Measurements from ENCODE around the gene GRPEL1. TPM values are rescaled to one million over a fixed set of nuclear protein-coding genes. Genes with fewer than 3 reads are reported as not detected.
"Not testable (repeated sequence)": the region's sequence is repeated elsewhere in the genome, so short reads cannot be mapped to it uniquely, and the experiment has no call there.

GRPEL1 gene
- total RNA-seq, 1 experiment from 2014 or later = 24.5 TPM

DNA sequence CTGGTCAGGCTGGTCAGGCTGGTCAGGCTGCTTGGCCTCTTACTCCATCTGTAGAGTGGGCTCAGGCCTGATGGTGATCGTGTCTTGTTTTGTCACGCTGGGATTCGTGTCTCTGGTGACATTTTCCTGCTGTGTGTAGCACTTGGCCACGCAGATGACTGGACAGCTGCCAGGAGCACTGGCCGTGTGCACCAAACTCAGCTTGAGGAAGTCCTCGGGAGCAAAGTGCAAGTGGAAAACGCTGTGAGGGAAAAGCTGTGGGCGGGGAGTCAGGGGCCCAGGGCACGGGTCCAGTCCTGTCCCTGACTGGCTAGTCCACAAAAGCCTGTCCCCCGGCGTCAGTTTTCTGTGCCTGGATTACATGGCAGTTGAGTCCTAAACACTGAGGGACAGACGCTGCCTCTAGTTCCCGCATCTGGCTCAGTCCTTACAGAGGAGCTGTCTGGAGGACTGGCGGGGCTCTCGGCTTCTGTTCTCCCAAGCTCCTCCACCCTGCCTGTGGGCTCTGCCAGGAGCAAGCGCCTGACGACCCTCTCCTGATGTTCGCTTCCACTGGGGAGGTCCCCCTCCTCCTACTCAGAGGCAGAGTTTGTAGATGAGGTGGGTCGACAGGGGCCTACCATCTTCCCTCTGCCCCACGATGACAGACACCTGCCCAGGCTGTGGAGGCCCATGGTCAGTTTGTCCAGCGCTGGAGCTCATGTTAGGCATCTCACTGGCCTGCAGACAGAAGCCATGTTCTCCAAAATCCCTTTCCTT lies 35.9 kb upstream of the GRPEL1 start:
- Histone ChIP-seq H3K4me3 (no peak overlapping the region), H3K36me3 (no peaks in the 10 kb centered on the region), H3K4me1 (replicated peaks) (peaks cover 12% of the 10 kb centered on the region), H3K27me3 (replicated peaks) (no peaks in the 10 kb centered on the region), H3K27ac (no peak overlapping the region), H3K9me3 (replicated peaks) (no peaks in the 10 kb centered on the region)
- peak in 1 of 2 experiments; percentile 10 for DNase-seq (ENCODE audit: low read depth in 1 of 2, low spot score in 2 of 2)

DNA sequence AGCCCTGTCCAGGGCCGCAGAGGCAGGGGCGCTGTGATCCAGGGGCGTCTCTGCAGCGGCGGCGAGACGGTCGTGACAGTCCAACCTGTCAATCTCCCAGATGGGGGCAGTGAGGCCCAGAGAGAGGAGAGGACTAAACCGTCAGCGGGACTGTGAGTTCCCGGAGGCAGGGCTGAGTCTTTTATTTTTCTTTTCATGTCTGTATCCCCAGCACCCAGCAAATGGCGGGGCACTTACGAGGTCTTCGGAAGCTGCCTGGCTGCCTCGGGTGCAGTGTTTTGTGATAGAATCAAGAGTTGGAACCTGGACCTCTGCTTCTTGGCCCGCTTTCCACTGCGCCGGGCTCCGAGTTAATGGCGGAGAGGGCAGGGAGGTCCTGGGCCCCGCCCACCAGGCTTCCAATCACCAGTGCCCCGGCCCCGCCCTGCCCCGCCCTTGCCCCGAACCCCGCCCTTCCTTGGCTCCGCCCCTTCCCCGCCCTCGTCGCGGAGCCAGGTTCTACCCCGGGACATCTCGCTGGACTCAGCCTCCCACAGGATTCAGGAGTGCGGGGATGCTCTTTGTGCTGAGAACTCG lies 35.3 kb upstream of the GRPEL1 start:
- peak; percentile 58 to 69 for DNase-seq (ENCODE audit: low read depth in 1 of 2, low spot score in 2 of 2)
- H3K4me3 ChIP-seq = peak overlapping the region; percentile 48
- no peak overlapping the region for H3K27ac ChIP-seq
- no peaks in the 10 kb centered on the region for H3K9me3 ChIP-seq (replicated peaks)
- peaks cover 12% of the 10 kb centered on the region for H3K4me1 ChIP-seq (replicated peaks)
- no peaks in the 10 kb centered on the region for H3K27me3 ChIP-seq (replicated peaks)
- H3K36me3 ChIP-seq = no peaks in the 10 kb centered on the region

DNA sequence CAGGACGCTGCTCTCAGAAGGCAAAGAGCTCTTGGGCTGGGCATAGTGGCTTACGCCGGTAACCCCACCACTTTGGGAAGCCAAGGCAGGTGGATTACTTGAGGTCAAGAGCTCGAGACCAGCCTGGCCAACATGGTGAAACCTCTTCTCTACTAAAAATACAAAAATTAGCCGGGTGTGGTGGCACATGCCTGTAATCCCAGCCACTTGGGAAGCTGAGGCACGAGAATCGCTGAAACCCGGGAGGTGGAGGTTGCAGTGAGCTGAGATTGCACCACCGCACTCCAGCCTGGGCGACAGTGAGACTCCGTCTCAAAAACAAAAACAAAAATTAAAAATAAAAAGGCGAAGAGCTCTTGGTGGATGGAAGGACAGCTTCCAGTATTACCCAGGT lies 34.6 kb upstream of the GRPEL1 start:
- not testable (repeated sequence) for DNase-seq (ENCODE audit: low read depth in 1 of 2, low spot score in 2 of 2)

DNA sequence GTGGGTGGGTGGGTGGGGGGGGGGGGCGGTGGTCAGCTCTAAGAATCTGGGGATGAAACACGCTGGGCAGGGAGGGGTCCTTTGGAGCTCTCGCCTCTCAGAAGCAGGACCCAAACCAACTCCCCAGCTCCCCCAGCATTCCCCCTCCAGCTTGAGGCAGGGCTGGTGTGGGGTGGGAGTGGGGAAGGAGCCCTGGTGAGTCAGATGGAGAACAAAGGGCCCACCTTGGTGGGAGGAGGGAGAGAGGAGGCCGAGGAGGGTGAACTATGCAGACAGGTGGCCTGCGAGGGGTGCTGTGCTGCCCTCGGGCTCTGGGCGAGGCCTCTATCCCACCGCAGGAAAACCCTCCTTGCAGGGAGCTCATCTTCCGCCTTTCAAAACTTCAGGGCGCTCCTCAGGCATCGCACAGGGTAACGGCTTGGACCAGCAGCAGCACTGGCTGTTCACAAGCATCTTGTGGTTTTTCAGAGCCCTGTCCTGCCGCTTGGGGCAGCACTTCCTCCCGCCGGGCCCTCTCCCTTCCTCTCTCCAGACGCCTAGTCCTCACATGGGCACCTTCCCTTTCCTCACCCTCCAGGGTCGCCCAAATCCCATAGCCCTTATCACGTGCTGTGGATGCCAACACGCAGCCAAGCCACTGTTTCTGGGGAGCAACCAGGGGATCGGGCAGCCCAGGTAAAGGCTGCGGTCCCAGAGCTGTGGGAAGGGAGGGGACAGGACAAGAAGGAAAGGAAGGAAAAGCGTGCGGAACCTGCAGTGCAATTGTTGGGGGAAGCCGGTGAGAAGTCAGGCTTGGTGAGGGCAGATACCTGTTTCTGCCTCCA lies 34.0 kb upstream of the GRPEL1 start:
- no peak overlapping the region for H3K27ac ChIP-seq
- H3K27me3 ChIP-seq (replicated peaks) = no peaks in the 10 kb centered on the region
- no peak overlapping the region for H3K4me3 ChIP-seq
- no peaks in the 10 kb centered on the region for H3K36me3 ChIP-seq
- no peaks in the 10 kb centered on the region for H3K9me3 ChIP-seq (replicated peaks)
- H3K4me1 ChIP-seq (replicated peaks) = peaks cover 12% of the 10 kb centered on the region
- peak; percentile 23 to 47 for DNase-seq (ENCODE audit: low read depth in 1 of 2, low spot score in 2 of 2)

More for the DNA sequence above, 34.6 kb upstream of the GRPEL1 start:
- H3K4me1 ChIP-seq (replicated peaks) = peaks cover 12% of the 10 kb centered on the region
- H3K4me3 ChIP-seq = peak overlapping the region; percentile 48
- not testable (repeated sequence) for H3K27me3 ChIP-seq (replicated peaks); H3K27ac ChIP-seq; H3K9me3 ChIP-seq (replicated peaks); H3K36me3 ChIP-seq

DNA sequence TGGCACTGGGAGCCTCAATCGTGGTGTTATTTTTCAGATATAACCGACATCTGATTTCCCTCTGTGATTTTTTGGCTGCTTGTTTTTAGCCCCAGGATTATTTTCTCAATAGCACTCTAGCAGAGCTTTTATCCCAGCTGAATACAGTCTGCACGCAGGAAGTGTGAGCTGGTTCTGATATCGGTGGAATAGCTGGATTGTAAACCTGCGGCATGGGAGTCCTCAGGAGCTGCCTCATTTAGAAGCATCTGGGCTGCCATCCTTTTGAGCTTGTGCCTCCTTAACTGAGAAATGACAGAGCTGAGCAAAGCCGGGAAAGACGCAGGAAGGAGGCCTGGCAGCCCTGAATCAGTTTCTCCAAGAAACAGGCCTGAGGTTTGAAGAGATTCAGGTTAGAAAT lies 28.4 kb upstream of the GRPEL1 start:
- no peaks in the 10 kb centered on the region for H3K27me3 ChIP-seq (replicated peaks)
- H3K27ac ChIP-seq = no peak overlapping the region
- H3K4me3 ChIP-seq = no peak overlapping the region
- DNase-seq (ENCODE audit: low read depth in 1 of 2, low spot score in 2 of 2) = no peak
- no peaks in the 10 kb centered on the region for H3K36me3 ChIP-seq
- H3K4me1 ChIP-seq (replicated peaks) = no peaks in the 10 kb centered on the region
- no peaks in the 10 kb centered on the region for H3K9me3 ChIP-seq (replicated peaks)

DNA sequence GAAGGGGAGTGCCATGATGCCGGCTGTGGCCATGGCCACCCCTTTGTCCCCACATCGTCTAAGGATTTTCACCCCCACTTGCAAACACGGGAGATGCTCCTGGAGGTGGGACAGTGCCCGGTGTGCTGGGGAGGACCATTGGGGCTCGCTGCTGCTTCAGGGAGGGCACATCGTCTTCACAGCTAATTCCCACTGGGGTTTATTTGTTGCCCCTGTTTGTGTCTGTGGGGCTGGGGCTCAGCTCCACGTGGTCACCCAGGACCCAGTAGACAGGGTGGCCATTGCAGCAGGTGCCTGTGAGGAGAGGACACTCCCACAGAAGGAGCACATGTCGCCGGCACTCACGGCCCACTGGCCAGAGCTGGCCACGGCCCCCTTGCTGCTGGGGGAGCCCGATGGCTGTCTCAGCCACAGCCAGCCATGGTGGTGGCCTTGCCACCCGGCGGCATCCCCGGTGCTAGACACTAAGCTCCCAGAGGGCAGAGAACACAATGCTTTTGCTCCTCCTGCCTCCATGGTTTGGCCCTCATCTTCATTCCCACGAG lies 27.8 kb upstream of the GRPEL1 start:
- Histone ChIP-seq H3K9me3 (replicated peaks) (no peaks in the 10 kb centered on the region), H3K4me3 (no peak overlapping the region), H3K27ac (no peak overlapping the region), H3K27me3 (replicated peaks) (no peaks in the 10 kb centered on the region), H3K36me3 (no peaks in the 10 kb centered on the region), H3K4me1 (replicated peaks) (no peaks in the 10 kb centered on the region)
- DNase-seq (ENCODE audit: low read depth in 1 of 2, low spot score in 2 of 2) = no peak

DNA sequence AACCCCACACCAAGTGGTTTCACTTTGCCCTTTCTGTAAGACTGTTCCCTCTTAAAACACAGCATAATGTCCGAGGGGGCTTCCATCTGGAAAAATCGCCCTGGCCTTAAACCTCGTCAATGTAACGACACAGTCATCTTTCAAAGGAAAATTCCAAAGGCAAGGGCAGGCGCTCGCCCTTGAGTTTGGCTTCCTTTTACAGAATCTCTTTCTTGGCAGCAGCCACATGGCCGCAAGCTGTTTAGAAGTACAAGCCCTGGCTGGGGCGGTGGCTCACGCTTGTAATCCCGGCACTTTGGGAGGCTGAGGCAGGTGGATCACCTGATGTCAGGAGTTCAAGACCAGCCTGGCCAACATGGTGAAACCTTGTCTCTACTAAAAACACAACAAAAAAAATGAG lies 27.1 kb upstream of the GRPEL1 start:
- Histone ChIP-seq H3K4me1 (replicated peaks) (no peaks in the 10 kb centered on the region), H3K27me3 (replicated peaks) (no peaks in the 10 kb centered on the region), H3K36me3 (no peaks in the 10 kb centered on the region), H3K4me3 (no peak overlapping the region), H3K27ac (no peak overlapping the region), H3K9me3 (replicated peaks) (no peaks in the 10 kb centered on the region)
- no peak for DNase-seq (ENCODE audit: low read depth in 1 of 2, low spot score in 2 of 2)

DNA sequence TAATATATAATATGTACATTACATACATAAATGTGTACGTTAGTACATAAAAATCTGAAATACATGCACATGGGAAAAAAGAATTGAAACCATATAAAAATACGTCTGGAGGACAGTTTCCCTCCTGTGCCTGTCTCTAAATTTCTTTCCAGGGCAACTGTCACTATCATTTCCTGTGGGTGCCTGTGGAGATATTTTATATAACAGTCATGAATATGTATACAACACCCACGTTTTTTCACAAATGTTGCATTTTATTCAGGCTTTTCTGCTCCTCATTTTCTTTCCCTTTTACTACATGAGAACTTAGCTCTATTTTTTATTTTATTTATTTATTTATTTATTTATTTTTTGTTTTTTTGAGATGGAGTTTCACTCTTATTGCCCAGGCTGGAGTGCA lies 24.2 kb upstream of the GRPEL1 start:
- Histone ChIP-seq H3K4me1 (replicated peaks) (no peaks in the 10 kb centered on the region), H3K36me3 (no peaks in the 10 kb centered on the region), H3K4me3 (no peak overlapping the region), H3K27me3 (replicated peaks) (no peaks in the 10 kb centered on the region; the same call in 1 of the 2 replicates), H3K27ac (no peak overlapping the region), H3K9me3 (replicated peaks) (no peaks in the 10 kb centered on the region)
- no peak for DNase-seq (ENCODE audit: low read depth in 1 of 2, low spot score in 2 of 2)

DNA sequence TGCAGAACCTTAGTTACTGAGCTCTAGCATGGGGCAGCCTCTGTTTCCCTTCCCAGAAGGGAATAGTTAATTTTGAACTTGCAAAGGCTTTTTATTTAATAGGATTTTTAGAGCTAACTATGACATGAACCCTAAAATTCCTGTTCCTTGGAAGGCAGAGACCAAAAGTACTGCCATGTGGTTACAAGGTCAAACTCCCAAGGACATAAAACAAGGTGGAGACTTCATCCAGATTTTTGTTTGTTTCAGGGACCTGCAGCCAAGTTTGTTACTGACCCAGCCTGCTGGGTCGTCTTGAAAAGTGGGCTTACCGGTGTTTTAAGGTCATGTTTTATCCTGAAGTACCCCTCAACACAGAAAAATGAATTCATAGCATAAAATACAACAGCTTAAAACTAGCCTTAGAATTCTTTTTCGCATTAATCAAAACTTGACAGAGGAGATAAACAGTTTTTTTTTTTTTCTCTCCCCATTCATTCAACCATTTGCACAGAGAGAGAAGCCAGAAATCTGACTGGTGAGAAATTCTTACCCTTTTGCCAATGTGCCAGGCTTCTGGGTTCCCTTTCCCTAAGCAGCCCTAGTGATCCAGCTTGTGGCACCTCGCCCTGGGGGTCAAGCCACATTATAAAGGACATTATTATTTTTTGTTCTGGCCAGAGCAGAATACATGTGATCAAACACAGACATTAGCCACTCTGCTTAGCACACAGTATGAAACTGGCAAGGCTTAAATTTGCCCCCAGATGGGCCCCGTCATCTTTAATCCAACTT lies 21.5 kb upstream of the GRPEL1 start:
- H3K27ac ChIP-seq = no peak overlapping the region
- no peaks in the 10 kb centered on the region; the same call in 1 of the 2 replicates for H3K27me3 ChIP-seq (replicated peaks)
- H3K9me3 ChIP-seq (replicated peaks) = no peaks in the 10 kb centered on the region
- no peaks in the 10 kb centered on the region for H3K4me1 ChIP-seq (replicated peaks)
- no peak for DNase-seq (ENCODE audit: low read depth in 1 of 2, low spot score in 2 of 2)
- no peaks in the 10 kb centered on the region for H3K36me3 ChIP-seq
- no peak overlapping the region for H3K4me3 ChIP-seq

DNA sequence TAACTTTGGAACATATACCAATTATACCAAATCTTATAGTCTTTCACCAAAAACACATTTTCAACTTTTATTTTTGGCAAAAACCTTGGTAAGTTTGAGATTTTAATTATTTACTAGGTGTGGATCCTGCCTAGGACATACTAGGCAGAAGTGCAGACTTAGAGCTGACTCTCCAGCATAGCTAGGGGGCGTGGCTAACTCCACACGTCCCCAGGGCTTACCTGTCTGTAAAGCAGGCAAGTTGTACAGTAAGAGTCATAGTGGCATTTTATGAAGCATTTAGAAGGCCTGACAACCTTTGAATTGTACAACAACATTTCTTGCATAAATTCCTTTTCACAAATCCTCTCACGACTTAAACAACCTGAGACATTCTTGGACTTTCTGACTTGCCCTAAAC lies 19.2 kb upstream of the GRPEL1 start:
- Histone ChIP-seq H3K27ac (no peak overlapping the region), H3K36me3 (no peaks in the 10 kb centered on the region), H3K27me3 (replicated peaks) (no peaks in the 10 kb centered on the region; the same call in 1 of the 2 replicates), H3K9me3 (replicated peaks) (no peaks in the 10 kb centered on the region), H3K4me1 (replicated peaks) (no peaks in the 10 kb centered on the region), H3K4me3 (no peak overlapping the region)
- DNase-seq (ENCODE audit: low read depth in 1 of 2, low spot score in 2 of 2) = no peak

DNA sequence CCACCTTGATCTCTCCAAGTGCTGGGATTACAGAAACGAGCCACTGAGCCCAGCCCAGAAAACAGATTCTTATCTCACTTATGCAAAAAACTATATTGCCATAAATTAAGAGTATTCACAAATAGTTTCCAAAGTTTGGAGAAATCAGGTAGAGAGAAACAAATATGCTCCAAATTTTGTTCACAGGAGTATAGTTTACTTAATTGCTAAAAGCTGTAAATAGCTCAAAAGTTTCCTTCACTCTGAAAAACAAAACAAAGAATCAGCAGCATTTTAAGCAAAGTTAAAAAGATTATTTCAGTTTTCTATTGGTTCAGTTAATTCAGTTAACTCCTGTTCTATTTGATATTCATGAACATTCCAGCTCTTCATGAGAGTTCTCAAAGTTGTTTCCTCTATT lies 18.5 kb upstream of the GRPEL1 start:
- H3K27ac ChIP-seq = no peak overlapping the region
- H3K9me3 ChIP-seq (replicated peaks) = no peaks in the 10 kb centered on the region
- no peaks in the 10 kb centered on the region for H3K36me3 ChIP-seq
- H3K4me3 ChIP-seq = no peak overlapping the region
- no peak for DNase-seq (ENCODE audit: low read depth in 1 of 2, low spot score in 2 of 2)
- H3K4me1 ChIP-seq (replicated peaks) = no peaks in the 10 kb centered on the region
- no peaks in the 10 kb centered on the region; the same call in 1 of the 2 replicates for H3K27me3 ChIP-seq (replicated peaks)

DNA sequence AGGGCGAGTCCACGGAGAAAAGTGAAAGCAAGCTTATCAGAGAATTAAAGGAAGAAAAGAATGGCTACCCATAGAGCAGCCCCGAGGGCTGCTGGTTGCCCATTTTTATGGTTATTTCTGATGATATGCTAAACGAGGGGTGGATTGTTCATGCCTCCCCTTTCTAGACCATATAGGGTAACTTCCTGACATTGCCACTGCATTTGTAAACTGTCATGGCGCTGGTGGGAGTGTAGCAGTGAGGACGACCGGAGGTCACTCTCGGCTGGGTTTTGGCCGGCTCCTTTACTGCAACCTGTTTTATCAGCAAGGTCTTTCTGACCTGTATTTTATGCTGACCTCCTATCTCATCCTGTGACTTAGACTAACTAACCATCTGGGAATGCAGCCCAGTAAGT lies 16.7 kb upstream of the GRPEL1 start:
- not testable (repeated sequence) for H3K27me3 ChIP-seq (replicated peaks); H3K4me1 ChIP-seq (replicated peaks); H3K27ac ChIP-seq; DNase-seq (ENCODE audit: low read depth in 1 of 2, low spot score in 2 of 2); H3K4me3 ChIP-seq; H3K36me3 ChIP-seq; H3K9me3 ChIP-seq (replicated peaks)

Data from SJSA1 (cell line).